Mesenchymal stem cell (in vitro differentiated cells and primary cell): ENCODE results near the gene SLC44A5.

Experiments
- DNase-seq: peaks from one replicate; pipeline ENCODE4 v3.0.0-alpha.2; 2013
- H2AFZ ChIP-seq: one replicate; pipeline ENCODE4 v1.6.1; 2013; ENCODE audit warnings: low read depth, mild to moderate bottlenecking, control low read depth, inconsistent platforms, low read length, moderate library complexity
- H2AK5ac ChIP-seq: 2 replicates; pipeline ENCODE4 v1.6.1; 2013; ENCODE audit warnings: low read length, moderate library complexity, mild to moderate bottlenecking, inconsistent platforms; ENCODE audit not compliant: severe bottlenecking
- H2BK120ac ChIP-seq: one replicate; pipeline ENCODE4 v1.6.1; 2013; ENCODE audit warnings: low read depth, mild to moderate bottlenecking, inconsistent platforms, low read length, moderate library complexity
- H2BK12ac ChIP-seq, 2 experiments: one replicate each; pipeline ENCODE4 v1.6.1; 2013; ENCODE audit warnings: inconsistent platforms in 2 of 2, low read length in 2 of 2, mild to moderate bottlenecking in 2 of 2, moderate library complexity in 2 of 2, control low read depth in 1 of 2
- H2BK15ac ChIP-seq: one replicate; pipeline ENCODE4 v1.6.1; 2013; ENCODE audit warnings: mild to moderate bottlenecking, low read depth, inconsistent platforms; ENCODE audit not compliant: poor library complexity, severe bottlenecking
- H2BK5ac ChIP-seq: 2 replicates; pipeline ENCODE4 v1.6.1; 2013; ENCODE audit warnings: low read depth, mild to moderate bottlenecking, low read length, control low read depth, inconsistent platforms; ENCODE audit not compliant: poor library complexity, severe bottlenecking
- H3K14ac ChIP-seq, 2 experiments: one replicate each; pipeline ENCODE4 v1.6.1; 2013; ENCODE audit warnings: inconsistent platforms in 2 of 2, low read length in 2 of 2, control low read depth in 1 of 2, mild to moderate bottlenecking in 1 of 2, moderate library complexity in 1 of 2
- H3K18ac ChIP-seq, 2 experiments: one replicate each; pipeline ENCODE4 v1.6.1; 2013; ENCODE audit warnings: inconsistent platforms in 2 of 2, low read length in 2 of 2, control low read depth in 1 of 2, low read depth in 1 of 2, mild to moderate bottlenecking in 1 of 2
- H3K23ac ChIP-seq, 2 experiments: one replicate each; pipeline ENCODE4 v1.6.1; 2013; ENCODE audit warnings: inconsistent platforms in 2 of 2, low read length in 2 of 2, mild to moderate bottlenecking in 2 of 2, moderate library complexity in 2 of 2, control low read depth in 1 of 2
- H3K27ac ChIP-seq: 2 replicates; pipeline ENCODE4 v1.5.1; 2013; ENCODE audit warnings: mild to moderate bottlenecking, moderate library complexity, low read length, control low read depth, inconsistent platforms; ENCODE audit not compliant: poor library complexity, severe bottlenecking
- H3K27me3 ChIP-seq, 2 experiments: 2 replicates each; pipeline versions ENCODE4 v1.6.1 to v1.7.0; 2013; ENCODE audit warnings: low read length in 2 of 2, mild to moderate bottlenecking in 2 of 2, moderate library complexity in 2 of 2, control low read depth in 1 of 2, inconsistent platforms in 1 of 2; ENCODE audit not compliant: control insufficient read depth in 1 of 2, insufficient read depth in 1 of 2
- H3K36me3 ChIP-seq, 2 experiments: 2 replicates each; pipeline versions ENCODE4 v1.6.1 to v1.7.0; 2013; ENCODE audit warnings: low read length in 2 of 2, control low read depth in 1 of 2, inconsistent platforms in 1 of 2, low read depth in 1 of 2, mild to moderate bottlenecking in 1 of 2; ENCODE audit not compliant: insufficient read depth in 2 of 2, control insufficient read depth in 1 of 2
- H3K4ac ChIP-seq, 2 experiments: one replicate each; pipeline ENCODE4 v1.6.1; 2013; ENCODE audit warnings: inconsistent platforms in 2 of 2, low read length in 2 of 2, mild to moderate bottlenecking in 2 of 2, moderate library complexity in 2 of 2, control low read depth in 1 of 2, low read depth in 1 of 2
- H3K4me1 ChIP-seq: 2 replicates; pipeline ENCODE4 v1.6.1; 2013; ENCODE audit warnings: low read depth, low read length, control low read depth; ENCODE audit not compliant: control insufficient read depth, insufficient read depth
- H3K4me2 ChIP-seq: 2 replicates; pipeline ENCODE4 v1.6.1; 2013; ENCODE audit warnings: low read length, mild to moderate bottlenecking, inconsistent platforms; ENCODE audit not compliant: poor library complexity, severe bottlenecking
- H3K4me3 ChIP-seq, 2 experiments: 2 replicates each; pipeline versions ENCODE4 v1.5.1 to v1.7.0; 2013; ENCODE audit warnings: low read length in 2 of 2, mild to moderate bottlenecking in 2 of 2, control low read depth in 1 of 2, low read depth in 1 of 2; ENCODE audit not compliant: insufficient read depth in 1 of 2
- H3K79me1 ChIP-seq: replicated peaks from 2 replicates; pipeline ENCODE4 v1.6.1; 2013; ENCODE audit warnings: mild to moderate bottlenecking, control low read depth, low read length, inconsistent platforms; ENCODE audit not compliant: poor library complexity, severe bottlenecking
- H3K9ac ChIP-seq: 2 replicates; pipeline ENCODE4 v1.7.0; 2013; ENCODE audit warnings: mild to moderate bottlenecking, low read length, moderate library complexity
- H3K9me3 ChIP-seq: 2 replicates; pipeline ENCODE4 v1.7.0; 2013; ENCODE audit warnings: mild to moderate bottlenecking, low read length; ENCODE audit not compliant: control insufficient read depth
- H4K8ac ChIP-seq: one replicate; pipeline ENCODE4 v1.6.1; 2013; ENCODE audit warnings: inconsistent platforms, mild to moderate bottlenecking, low read length, moderate library complexity
- H4K91ac ChIP-seq: one replicate; pipeline ENCODE4 v1.6.1; 2013; ENCODE audit warnings: mild to moderate bottlenecking, low read length, inconsistent platforms
- WGBS: methylation state at CpG from one replicate; pipeline ENCODE4 v1.1.7; 2013; ENCODE audit warnings: mixed read lengths; 5-methylcytosine and 5-hydroxymethylcytosine counted together

The SLC44A5 gene

GRCh38 chr1:75312620-75313019, 298.3 kb downstream of the SLC44A5 start:
- no CpG with 5 or more reads among the region's 2 CpGs for WGBS
- H2AK5ac ChIP-seq, result no peak overlapping the region
- no peak overlapping the region for H2BK15ac ChIP-seq
- H3K9ac ChIP-seq, result no peak overlapping the region
- H3K27ac ChIP-seq, result no peak overlapping the region
- no peaks in the 10 kb centered on the region for H3K79me1 ChIP-seq
- H3K4me2 ChIP-seq, result no peak overlapping the region
- no peak overlapping the region for H2BK12ac ChIP-seq
- no peaks in the 10 kb centered on the region for H3K36me3 ChIP-seq
- no peak overlapping the region for H2BK5ac ChIP-seq
- H3K18ac ChIP-seq, result no peak overlapping the region
- H3K27me3 ChIP-seq, result no peaks in the 10 kb centered on the region
- no peaks in the 10 kb centered on the region for H3K4me1 ChIP-seq
- no peak overlapping the region for H3K14ac ChIP-seq
- no peaks in the 10 kb centered on the region for H3K9me3 ChIP-seq
- H4K8ac ChIP-seq, result no peak overlapping the region
- no peak overlapping the region for H2BK120ac ChIP-seq
- no peak for DNase-seq
- no peak overlapping the region for H3K23ac ChIP-seq
- no peak overlapping the region for H3K4ac ChIP-seq
- H4K91ac ChIP-seq, result no peak overlapping the region
- no peak overlapping the region for H2AFZ ChIP-seq
- H3K4me3 ChIP-seq, result no peak overlapping the region

GRCh38 chr1:75310067-75310466, 300.8 kb downstream of the SLC44A5 start:
- no peak overlapping the region for H2AK5ac ChIP-seq
- no peak overlapping the region for H2BK15ac ChIP-seq
- H2BK12ac ChIP-seq, result no peak overlapping the region
- no peaks in the 10 kb centered on the region for H3K79me1 ChIP-seq
- no peak overlapping the region for H3K4ac ChIP-seq
- H3K18ac ChIP-seq, result no peak overlapping the region
- H3K4me2 ChIP-seq, result no peak overlapping the region
- H3K4me1 ChIP-seq, result no peaks in the 10 kb centered on the region
- no peaks in the 10 kb centered on the region for H3K36me3 ChIP-seq
- H3K23ac ChIP-seq, result no peak overlapping the region
- no peak overlapping the region for H2BK120ac ChIP-seq
- H4K8ac ChIP-seq, result no peak overlapping the region
- no peaks in the 10 kb centered on the region for H3K9me3 ChIP-seq
- no peak overlapping the region for H3K9ac ChIP-seq
- DNase-seq, result no peak
- no peaks in the 10 kb centered on the region for H3K27me3 ChIP-seq
- no peak overlapping the region for H2AFZ ChIP-seq
- no peak overlapping the region for H3K4me3 ChIP-seq
- H3K14ac ChIP-seq, result no peak overlapping the region
- H4K91ac ChIP-seq, result no peak overlapping the region
- no peak overlapping the region for H2BK5ac ChIP-seq
- no peak overlapping the region for H3K27ac ChIP-seq

GRCh38 chr1:75308365-75308764, 302.5 kb downstream of the SLC44A5 start:
- Histone ChIP-seq H3K79me1 (no peaks in the 10 kb centered on the region), H3K14ac (no peak overlapping the region), H3K9me3 (no peaks in the 10 kb centered on the region)

DNA sequence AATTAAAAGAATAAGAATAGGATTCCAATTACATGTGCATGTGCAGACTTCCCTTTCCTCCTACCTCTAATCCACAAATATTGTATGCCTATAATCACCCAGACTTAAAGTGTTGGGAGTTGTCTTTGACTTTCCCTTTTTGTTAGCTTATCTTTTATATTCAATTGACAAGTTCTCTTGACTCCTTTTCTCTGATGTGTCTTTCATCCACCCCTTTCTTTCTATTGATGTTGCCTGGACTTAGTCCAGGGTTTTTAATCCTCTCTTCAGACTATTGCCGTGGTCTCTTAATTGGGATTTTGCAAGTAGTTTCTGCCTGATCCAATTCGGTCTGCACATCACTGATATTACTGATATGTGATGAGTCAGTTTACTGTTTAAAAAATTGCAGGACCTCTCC, 305.9 kb downstream of the SLC44A5 start:
- no peak overlapping the region for H3K4me2 ChIP-seq
- H3K36me3 ChIP-seq, result no peaks in the 10 kb centered on the region
- H3K79me1 ChIP-seq, result no peaks in the 10 kb centered on the region
- no peak for DNase-seq
- no peak overlapping the region for H3K18ac ChIP-seq
- no peak overlapping the region for H2BK5ac ChIP-seq
- no peaks in the 10 kb centered on the region for H3K4me1 ChIP-seq
- H3K9ac ChIP-seq, result no peak overlapping the region
- H4K8ac ChIP-seq, result no peak overlapping the region
- no peak overlapping the region for H3K27ac ChIP-seq
- no peaks in the 10 kb centered on the region for H3K27me3 ChIP-seq
- no peak overlapping the region for H4K91ac ChIP-seq
- no peak overlapping the region for H2AK5ac ChIP-seq
- no peak overlapping the region for H3K4ac ChIP-seq
- H2BK12ac ChIP-seq, result no peak overlapping the region
- no peaks in the 10 kb centered on the region for H3K9me3 ChIP-seq
- no CpG with 5 or more reads among the region's 2 CpGs for WGBS
- no peak overlapping the region for H2BK120ac ChIP-seq
- no peak overlapping the region for H2AFZ ChIP-seq
- H3K4me3 ChIP-seq, result no peak overlapping the region
- no peak overlapping the region for H3K14ac ChIP-seq
- H3K23ac ChIP-seq, result no peak overlapping the region
- H2BK15ac ChIP-seq, result no peak overlapping the region

More at GRCh38 chr1:75308365-75308764, 302.5 kb downstream of the SLC44A5 start:
- no peak overlapping the region for H3K23ac ChIP-seq
- no peak overlapping the region for H4K91ac ChIP-seq
- no peak overlapping the region for H3K4me2 ChIP-seq
- no peak overlapping the region for H2BK12ac ChIP-seq
- no peak overlapping the region for H2BK15ac ChIP-seq
- H3K18ac ChIP-seq, result no peak overlapping the region
- no peak overlapping the region for H2AFZ ChIP-seq
- no peak overlapping the region for H3K9ac ChIP-seq
- no peaks in the 10 kb centered on the region for H3K27me3 ChIP-seq
- no peak overlapping the region for H2BK120ac ChIP-seq
- no peak overlapping the region for H3K27ac ChIP-seq
- H3K4ac ChIP-seq, result no peak overlapping the region
- no peaks in the 10 kb centered on the region for H3K36me3 ChIP-seq
- H4K8ac ChIP-seq, result no peak overlapping the region
- H2BK5ac ChIP-seq, result no peak overlapping the region
- no peak for DNase-seq
- 99% methylated on average over 2 of the region's 2 CpGs for WGBS
- no peaks in the 10 kb centered on the region for H3K4me1 ChIP-seq
- no peak overlapping the region for H2AK5ac ChIP-seq
- H3K4me3 ChIP-seq, result no peak overlapping the region
